ENCODE measurements around the gene NDC80. TPM values are rescaled to one million over a fixed set of nuclear protein-coding genes. Genes with fewer than 3 reads are reported as not detected.
A peak's percentile ranks its signal among the peaks of the same experiment; 100 is the strongest.
"Not testable (repeated sequence)": the region's sequence is repeated elsewhere in the genome, so short reads cannot be mapped to it uniquely, and the experiment has no call there.

The NDC80 gene
- total RNA-seq (ENCODE audit: insufficient read depth, low replicate concordance) = 6.3 TPM

DNA sequence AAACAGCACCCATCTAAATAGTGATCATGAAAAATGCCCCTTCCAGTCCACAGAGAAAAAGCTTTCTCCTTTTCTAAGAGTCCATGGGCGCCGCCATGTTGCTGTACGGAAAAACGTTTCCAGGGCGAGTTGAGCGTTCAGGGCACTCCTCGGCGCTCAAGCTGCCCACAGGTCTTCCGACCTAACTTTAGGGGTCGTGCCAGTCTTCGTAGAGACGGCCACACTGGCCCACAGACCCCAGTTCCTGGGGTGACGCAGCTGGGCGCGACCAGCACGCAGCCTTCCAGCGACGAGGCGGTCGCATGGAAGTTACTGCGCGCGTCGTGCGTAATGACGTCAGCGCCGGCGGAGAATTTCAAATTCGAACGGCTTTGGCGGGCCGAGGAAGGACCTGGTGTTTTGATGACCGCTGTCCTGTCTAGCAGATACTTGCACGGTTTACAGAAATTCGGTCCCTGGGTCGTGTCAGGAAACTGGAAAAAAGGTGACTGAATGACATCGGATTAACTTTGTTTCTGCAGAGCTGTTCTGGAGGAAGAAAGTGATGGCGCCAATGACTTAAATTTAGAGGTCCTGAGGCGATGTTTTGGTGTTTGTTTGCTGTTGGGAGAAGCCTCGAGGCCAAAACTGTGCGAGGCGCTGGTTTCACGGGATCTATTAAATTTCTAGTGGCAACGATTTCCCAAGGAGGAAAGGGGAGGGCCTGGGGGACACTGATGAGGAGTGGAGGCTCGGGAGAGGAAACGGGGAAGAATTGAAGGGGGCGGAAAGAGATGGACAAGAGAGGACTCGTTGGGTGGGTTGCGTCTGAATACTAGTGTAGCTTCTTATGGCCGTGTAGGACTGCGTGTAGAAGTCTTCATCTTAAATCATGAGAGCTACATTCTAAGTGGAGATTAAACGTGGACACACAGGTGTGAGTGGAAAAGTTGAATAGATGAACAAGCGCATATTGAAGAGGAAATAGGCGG is at the start of gene NDC80, which contains the start of gene METTL4:
Gene NDC80 (plus strand): TSS at position 358 of the 971 bp plus-strand sequence. CDS start 1,429 bp downstream, outside the sequence.
Gene METTL4 (minus strand): TSS at position 306 of the 971 bp plus-strand sequence. CDS start 4,289 bp downstream, outside the sequence.
- DNase-seq (ENCODE audit: low spot score) = peak; percentile 94

DNA sequence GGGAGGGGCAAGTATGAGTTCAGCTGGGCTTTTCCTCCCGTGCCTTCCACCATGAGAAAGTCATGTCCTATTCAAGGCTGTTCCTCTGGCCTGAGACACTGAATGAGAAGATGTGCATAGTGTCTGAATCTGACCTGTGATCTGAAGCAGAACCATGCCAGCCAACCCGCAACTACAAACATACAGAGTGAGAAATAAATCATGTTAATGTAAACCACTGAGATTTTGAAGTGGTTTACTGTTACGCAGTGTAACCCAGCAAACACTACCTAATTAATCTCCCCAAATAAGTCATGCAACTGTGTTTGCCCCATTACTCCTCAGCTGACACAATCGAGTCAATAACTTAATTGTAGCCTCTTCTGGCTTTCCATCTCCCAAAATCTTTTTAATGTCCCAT is 49.2 kb upstream of the NDC80 start:
- no peak for DNase-seq (ENCODE audit: low spot score)

DNA sequence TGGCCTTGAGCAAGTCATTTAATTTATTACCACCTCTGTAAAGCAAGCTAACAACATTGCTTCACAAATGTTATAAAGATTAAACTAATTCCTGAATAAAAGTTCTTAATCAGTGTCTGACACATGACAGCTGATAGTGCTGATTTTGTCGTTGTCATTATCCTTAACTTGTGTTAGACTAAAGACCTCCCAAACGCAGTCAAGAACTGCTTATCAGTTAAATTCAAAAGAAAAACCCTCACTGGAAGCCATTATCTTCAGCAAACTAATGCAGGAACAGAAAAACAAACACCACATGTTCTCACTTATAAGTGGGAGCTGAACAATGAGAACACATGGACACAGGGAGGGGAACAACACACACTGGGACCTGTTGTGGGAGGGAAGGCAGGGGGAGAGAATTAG is 46.6 kb upstream of the NDC80 start:
- not testable (repeated sequence) for DNase-seq (ENCODE audit: low spot score)

DNA sequence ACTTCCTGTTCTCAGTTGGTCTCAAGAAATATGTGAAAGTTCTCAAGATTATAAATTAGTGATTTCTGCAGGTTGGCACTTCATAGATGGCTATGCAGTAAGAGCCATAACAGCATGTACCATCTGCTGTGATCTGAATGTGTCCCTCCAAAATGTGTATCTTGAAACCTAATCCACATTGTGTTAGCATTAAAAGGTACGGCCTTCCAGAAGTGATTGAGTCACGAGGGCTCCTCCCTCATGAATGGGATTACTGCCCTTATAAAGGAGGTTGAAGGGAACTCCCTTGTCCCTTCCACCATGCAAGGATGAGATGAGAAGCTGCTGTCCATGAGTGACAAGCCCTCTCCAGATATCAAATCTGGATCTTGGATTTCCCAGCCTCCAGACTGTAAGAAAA is 45.0 kb upstream of the NDC80 start:
- DNase-seq (ENCODE audit: low spot score) = no peak

DNA sequence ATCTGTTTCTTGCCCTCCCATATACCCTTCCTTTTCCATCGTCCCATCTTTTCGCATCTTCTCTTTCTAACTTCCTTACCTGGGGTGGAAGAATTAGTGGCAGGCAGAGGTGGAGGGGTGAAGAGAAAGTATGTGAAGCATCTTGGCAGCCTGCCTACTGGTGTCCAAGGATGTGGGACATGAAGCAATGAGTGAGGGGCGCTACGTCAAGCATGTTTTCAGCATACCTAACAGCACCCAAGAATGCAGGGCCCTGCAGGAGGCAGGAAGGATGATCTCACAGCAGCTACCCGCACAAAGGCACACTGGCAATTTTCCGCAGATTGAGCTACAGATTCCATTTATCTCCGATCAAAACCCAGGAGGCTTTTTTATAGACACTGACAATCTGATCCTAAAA is 42.2 kb upstream of the NDC80 start:
- no peak for DNase-seq (ENCODE audit: low spot score)

DNA sequence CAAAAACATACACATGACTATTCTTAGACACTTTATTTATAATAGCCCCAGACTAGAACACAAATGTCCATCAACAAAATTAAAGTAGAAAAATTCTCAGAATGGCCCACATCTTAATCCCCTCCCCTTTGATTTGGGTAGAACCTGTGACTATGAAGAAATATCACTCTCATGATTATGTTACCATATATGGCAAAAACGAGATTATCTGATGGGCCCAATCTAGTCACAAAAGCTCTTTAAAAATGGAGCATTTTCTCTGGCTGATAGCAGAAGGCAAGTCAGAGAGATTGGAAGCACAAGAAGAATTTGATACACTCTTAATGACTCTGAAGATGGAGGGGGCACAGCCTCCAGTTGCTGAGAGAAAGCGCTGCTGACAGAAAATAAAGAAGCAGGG is 39.6 kb upstream of the NDC80 start:
- no peak for DNase-seq (ENCODE audit: low spot score)

DNA sequence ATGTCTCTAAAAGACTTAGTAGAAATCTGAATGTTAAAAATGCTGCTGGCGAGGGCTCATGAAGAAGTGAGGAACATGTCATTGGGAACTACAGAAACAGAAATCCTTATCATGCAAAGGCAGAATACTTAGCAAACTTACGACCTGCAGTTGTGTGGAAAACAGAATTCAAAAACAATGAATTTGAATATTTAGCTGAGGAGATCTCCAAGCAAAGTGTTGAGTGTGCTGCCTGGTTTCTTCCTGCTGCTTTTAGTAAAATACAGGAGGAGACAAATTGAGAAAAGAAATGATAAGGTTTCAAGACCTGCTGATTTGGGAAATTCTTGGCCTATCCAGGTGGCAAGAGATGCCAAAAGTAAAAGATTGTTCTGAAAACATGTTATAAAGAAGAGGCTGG is 38.6 kb upstream of the NDC80 start:
- no peak for DNase-seq (ENCODE audit: low spot score)

DNA sequence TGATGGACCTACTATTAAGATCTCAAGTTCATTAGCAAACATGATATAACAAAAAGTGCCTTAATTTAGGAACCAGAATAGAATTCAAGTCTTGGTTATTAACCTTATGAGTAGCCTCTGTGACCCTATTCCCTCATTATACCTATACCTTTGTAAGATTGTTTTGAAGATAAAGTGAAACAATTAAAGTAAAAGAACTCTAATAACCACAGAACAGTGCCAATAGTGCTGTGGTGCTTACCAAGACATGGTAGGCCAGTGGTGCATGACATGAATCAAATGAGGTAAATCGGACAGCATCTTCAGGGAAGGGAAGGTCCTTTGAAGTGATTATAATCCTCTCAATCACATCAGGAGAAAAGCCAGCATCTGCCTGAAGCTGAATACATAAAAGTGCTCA is 36.5 kb upstream of the NDC80 start:
- no peak for DNase-seq (ENCODE audit: low spot score)

DNA sequence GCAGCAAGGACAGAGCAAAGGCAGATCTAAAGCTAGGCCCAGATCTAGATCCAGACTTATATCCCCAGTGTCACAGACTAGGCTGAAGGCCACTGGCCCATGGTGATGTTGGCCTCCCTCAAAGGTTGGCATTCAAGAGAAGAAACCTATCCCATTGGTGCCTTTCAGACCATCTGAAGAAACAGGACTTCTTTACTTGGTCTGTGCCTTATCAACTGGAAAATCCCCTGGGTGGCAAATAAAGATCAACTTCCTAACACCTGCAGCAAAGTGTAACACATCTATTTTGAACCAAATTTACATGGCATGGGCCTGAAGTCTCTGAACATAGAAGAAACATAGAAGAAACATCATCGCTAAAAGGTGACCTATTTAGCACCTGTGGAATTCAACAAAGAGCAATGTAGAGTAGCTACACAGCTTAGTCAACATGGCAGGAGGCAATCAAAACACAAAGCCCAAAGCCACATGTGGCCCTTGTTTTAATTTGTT is 35.9 kb upstream of the NDC80 start:
- no peak for DNase-seq (ENCODE audit: low spot score)

DNA sequence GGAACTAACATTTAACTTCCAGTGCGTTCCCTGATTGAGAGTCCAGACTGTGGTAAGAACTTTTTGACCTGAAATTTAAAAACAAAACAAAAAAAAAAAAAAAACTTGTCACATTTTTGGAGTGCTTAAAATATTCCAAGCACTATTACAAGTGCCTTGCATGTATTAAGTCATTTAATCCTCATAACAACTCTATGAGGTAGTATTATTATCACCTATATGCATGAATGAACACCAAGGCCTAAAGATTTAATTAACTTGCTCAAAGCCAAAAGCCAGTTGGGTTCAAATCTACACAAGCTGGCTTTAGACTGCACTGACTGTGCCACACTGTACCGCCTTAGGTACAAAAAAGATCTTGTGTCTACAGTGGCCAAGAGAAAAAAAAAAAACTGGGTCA is 35.3 kb upstream of the NDC80 start:
- no peak for DNase-seq (ENCODE audit: low spot score)

DNA sequence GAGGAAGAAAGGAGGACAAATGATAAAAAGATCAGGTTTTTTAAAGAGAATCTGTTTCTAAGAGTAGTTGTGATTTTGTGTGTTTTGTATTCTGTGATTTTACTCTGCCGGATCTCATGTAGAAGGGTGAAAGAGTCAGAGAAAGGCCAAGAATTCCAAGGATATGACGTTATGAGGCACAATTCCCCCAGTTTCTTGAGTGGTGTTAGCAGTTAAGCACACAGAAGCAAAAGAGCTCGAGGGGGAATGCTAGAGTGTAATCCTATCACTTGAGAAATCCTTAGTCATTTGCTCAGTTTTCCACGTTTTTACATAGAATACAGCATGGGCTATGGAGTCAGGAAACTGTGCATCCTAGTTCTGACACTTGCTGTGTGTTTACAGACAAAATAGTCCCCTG is 34.9 kb upstream of the NDC80 start:
- DNase-seq (ENCODE audit: low spot score) = peak; percentile 88

DNA sequence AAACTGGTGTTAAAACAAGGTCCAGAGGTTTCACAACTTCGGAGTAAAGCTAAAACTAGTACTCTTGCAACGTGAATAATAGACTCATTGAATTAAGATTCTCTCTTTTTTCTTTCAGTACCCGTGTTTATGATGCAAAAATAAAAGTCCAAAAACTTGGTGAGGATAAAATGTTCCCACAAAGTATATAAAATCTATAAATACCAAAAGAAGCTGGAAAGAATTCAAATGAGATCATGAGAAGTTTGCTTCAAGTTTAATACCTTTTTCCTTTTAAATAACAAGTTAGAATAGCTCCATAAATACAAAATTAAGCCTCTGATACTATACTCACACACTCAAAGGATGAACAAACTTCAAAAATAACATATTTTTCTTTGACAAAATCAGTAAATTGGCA is 34.1 kb upstream of the NDC80 start:
- DNase-seq (ENCODE audit: low spot score) = peak; percentile 72

DNA sequence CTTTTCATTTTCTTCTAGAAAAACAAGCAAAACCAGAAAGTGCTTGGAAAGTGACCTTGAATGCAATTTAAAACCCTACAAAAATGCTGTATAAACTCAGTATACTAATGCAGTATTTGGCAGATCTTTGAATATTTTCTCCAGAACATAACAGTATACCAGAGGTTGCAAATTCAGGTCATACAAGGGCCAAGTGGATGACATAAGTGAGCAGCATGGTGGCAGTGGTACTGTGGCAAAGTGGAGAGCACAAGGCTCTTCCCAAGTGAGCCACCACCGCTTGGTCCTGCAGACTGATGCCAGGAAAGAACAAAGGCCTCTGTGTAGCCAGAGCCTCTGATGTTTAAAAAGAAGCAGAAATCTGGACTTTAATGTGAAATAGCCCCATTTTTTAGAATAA is 33.1 kb upstream of the NDC80 start:
- peak; percentile 28 for DNase-seq (ENCODE audit: low spot score)

DNA sequence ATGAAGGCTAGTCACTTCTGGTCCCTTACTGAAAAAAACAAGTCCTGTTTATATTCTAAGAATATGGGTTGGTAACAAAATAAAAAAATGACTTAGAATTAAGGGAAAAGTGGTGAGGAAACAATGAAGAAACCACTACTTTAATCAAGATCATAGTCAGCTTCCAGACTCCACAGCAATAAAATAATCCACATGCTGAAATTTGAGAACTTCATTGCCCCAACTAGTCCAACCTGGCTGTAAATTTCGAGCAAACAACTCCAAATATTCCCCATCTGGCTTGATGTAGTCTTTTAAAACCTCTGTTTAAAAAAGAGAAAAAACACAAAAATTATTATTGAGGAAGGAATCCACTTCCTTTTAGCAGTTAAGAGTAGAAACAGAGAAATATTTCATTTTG is 32.5 kb upstream of the NDC80 start:
- DNase-seq (ENCODE audit: low spot score) = no peak

DNA sequence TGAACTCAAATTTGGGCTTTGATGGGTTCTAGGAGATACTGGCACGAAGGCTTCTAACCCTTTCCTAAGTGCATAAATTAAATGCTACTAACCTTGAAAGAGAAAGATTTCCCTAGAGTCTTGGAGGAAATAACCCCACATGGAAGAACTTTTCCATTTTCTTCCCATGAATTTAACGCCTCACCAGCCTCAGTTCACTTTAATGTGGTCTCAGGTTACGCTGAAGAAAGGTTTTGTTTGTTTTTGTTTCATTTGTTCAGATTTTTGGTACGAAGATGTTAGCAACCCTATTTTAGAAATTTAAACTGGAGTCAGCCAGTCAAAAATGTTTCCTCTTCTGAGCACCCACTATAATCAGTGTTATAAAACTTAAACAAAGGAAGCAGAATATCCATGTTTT is 30.8 kb upstream of the NDC80 start:
- DNase-seq (ENCODE audit: low spot score) = no peak

DNA sequence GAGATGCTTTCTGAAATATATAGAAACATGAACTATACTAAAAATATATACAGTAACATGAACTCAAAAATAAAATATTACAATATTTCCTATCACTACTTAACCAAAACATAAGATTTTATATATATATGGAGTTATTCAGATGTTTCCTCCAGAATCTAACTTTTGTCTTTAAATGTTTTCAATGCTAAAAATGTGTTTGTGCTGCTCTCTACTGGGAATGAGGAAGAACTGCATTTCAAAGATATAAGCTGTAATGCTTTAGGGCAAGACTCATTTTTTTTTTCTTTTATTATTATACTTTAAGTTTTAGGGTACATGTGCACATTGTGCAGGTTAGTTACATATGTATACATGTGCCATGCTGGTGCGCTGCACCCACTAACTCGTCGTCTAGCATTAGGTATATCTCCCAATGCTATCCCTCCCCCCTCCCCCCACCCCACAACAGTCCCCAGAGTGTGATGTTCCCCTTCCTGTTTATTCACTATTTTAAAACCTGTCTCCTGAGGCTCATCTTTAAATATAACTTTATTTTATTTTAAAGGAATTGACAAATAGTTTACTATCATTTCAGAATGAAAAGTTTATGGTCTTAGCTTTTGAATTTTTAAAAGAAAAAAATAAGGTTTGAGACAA is 29.3 kb upstream of the NDC80 start:
- DNase-seq (ENCODE audit: low spot score) = peak; percentile 45

DNA sequence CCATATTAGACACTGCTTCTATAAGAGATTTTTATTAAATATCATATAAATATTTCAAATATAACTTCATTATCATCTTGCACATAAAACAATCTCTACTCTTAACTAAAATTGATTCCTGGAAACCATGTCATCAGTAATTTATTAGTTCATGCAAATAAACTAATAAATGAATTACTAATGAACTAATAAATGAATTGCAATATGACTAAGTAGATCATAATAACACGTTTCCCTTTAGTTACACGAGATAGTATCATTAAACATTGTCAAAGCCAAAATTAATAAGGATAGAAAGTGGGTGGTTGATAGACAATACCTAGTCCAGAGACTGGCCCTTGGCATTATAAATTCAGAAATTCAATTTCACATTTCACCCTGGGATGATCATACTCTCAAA is 26.2 kb upstream of the NDC80 start:
- no peak for DNase-seq (ENCODE audit: low spot score)

DNA sequence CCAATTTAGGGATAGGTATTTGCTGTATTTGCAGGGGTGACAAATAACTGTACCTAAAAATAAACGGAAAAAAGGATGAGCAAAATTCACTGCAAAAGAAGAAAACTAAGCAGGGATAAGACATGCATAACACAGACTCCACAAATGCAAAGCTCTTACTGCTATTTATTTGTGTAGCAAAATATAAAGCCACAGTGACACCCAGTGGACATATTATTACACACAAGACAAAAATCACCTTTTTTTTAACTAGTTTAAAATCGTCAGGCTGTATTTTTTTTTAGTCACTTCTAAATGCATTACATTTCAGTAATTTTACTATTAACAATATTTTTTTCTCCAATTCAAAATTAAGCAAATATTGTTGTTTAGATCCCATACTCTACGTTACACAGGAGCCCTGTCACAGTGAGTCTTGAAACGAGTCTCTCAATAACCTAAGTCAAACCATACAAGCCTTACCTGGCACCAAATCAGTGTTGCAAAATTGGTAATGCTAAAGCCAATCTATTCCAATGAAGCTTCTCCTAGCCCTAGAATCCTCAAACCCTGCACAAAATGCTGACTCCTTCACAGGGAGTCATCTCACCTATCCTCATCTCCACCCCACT is 23.8 kb upstream of the NDC80 start:
- DNase-seq (ENCODE audit: low spot score) = peak; percentile 66

DNA sequence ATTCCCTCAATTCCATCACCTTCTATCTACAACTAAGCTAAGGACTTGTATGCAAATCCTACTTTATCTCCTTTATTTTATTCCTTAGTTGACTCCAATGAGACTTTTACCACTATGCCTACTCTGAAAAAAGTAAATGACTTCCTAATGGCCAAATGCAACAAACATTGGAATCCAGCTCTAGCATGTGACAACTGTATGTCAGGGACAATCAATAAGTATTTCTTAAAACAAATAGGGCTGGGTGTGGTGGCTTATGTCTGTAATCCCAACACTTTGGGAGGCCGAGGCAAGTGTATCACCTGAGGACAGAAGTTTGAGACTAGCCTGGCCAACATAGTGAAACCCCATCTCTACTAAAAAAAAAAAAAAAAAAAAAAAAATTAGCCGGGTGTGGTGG is 21.9 kb upstream of the NDC80 start:
- DNase-seq (ENCODE audit: low spot score) = no peak

DNA sequence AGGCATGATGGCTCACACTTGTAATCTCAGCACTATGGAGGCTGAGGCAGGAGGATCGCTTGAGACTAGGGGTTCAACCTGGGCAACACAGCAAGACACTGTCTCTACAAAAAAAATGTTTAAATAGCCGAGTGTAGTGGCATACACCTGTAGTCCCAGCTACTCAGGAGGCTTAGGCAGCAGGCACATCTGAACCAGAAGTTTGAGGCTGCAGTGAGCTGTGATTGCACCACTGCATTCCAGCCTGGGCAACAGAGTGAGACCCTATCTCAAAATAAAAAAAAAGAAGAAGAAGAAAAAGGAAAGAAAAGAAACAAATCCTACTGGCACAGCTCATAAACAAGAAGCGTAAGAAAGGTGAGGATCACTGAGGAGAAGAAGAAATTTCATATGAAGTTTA is 19.9 kb upstream of the NDC80 start:
- no peak for DNase-seq (ENCODE audit: low spot score)

DNA sequence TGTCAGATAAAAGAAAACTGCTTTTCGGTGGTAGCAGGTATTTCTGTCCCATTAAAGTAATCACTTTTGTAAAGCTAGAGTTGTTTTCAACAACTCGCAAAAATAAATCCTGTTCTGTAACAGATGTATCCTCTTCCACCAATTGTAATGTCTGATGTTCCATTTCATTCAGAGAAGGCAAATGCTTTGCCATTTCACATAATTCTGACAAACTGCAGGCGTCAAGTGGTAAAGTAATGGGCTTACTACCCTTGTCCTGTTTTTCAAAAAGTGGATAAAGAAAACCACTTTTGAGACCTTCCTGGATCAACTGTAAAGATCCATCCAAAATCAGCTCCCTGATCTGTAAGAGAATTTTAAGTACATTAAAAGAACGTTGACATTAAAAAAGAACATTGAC is 16.7 kb upstream of the NDC80 start:
- peak; percentile 77 for DNase-seq (ENCODE audit: low spot score)

DNA sequence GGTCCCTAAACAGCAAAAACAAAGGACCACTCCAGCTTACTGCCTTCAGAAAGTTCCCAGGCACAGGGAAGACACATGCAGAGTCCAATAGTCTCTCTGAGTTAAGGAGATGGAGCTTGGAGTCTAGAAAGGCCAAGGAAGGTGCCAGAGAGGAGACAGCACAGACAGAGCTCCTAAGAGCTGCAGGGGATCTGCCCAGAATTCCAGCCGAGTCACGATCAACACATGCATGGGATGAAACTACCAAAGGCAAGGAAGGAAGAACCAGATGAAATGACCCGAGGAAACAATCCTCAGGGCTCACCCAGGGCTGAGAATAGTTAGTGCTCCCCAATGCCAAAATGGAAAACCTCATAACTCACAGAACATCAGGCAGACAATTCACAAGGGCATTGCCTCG is 15.5 kb upstream of the NDC80 start:
- no peak for DNase-seq (ENCODE audit: low spot score)

Data from umbilical cord (tissue), 2 donors.